WTC11 (cell line): Measurements from ENCODE around the gene ARHGAP29. TPM values are rescaled to one million over a fixed set of nuclear protein-coding genes. Genes with fewer than 3 reads are reported as not detected.

ENCODE experiments used
- ATAC-seq: fragments of 200-7000 bp; cut with Tn5 transposase; 2 replicates; pipeline ENCODE4 v1.10.0; 2021; ENCODE audit warnings: mild to moderate bottlenecking, moderate library complexity
- CTCF ChIA-PET: fragments of 300-600 bp; sonication (Branson Sonifier 250); formaldehyde crosslinking; loops from one replicate; lab custom pipeline; 2021; ENCODE audit warnings: antibody characterized with exemption; lab: Charles Lee
- POLR2A ChIA-PET: fragments of 350-600 bp; sonication (Branson Sonifier 250); formaldehyde crosslinking; loops from one replicate; lab custom pipeline; 2021; ENCODE audit warnings: antibody characterized with exemption; lab: Charles Lee
- DNase-seq: peaks from one replicate; pipeline ENCODE4 v3.0.0; 2021; ENCODE audit warnings: low spot score
- H3K27ac Mint-ChIP-seq: 2 replicates; pipeline ENCODE4 v1.8.0; 2021; ENCODE audit warnings: mixed read lengths
- H3K27me3 Mint-ChIP-seq: 2 replicates; pipeline ENCODE4 v1.8.0; 2021; ENCODE audit warnings: low read depth, mild to moderate bottlenecking, moderate library complexity, mixed read lengths
- H3K36me3 Mint-ChIP-seq: 2 replicates; pipeline ENCODE4 v1.8.0; 2021; ENCODE audit warnings: mixed read lengths
- H3K4me1 Mint-ChIP-seq: 2 replicates; pipeline ENCODE4 v1.8.0; 2022; ENCODE audit warnings: mixed read lengths
- H3K4me3 Mint-ChIP-seq: 2 replicates; pipeline ENCODE4 v1.8.0; 2021; ENCODE audit warnings: mild to moderate bottlenecking, moderate library complexity, mixed read lengths
- H3K9me3 Mint-ChIP-seq: 2 replicates; pipeline ENCODE4 v1.8.0; 2021; ENCODE audit warnings: mixed read lengths
- CBFB ChIP-seq: sonication (generic); formaldehyde crosslinking; IDR thresholded peaks from 2 replicates; pipeline ENCODE4 v1.8.1; 2022; ENCODE audit warnings: mild to moderate bottlenecking, low read depth, missing genetic modification reagents
- CREB1 ChIP-seq: sonication (generic); formaldehyde crosslinking; IDR thresholded peaks from 2 replicates; pipeline ENCODE4 v1.8.0; 2023; ENCODE audit warnings: mild to moderate bottlenecking, missing genetic modification reagents
- CREM ChIP-seq: sonication (generic); formaldehyde crosslinking; IDR thresholded peaks from 2 replicates; pipeline ENCODE4 v1.8.1; 2022; ENCODE audit warnings: mild to moderate bottlenecking, missing genetic modification reagents, moderate library complexity
- GABPB1 ChIP-seq: sonication (generic); formaldehyde crosslinking; IDR thresholded peaks from 2 replicates; pipeline ENCODE4 v1.8.1; 2023; ENCODE audit warnings: mild to moderate bottlenecking, missing genetic modification reagents
- GTF2I ChIP-seq: fragments of 250-450 bp; sonication (Bioruptor Pico); conservative IDR thresholded peaks from 2 replicates; pipeline ENCODE4 v1.4.0; 2021; ENCODE audit warnings: mild to moderate bottlenecking
- NFYB ChIP-seq: sonication (generic); formaldehyde crosslinking; conservative IDR thresholded peaks from 2 replicates; pipeline ENCODE4 v1.8.0; 2022; ENCODE audit warnings: low read depth, missing genetic modification reagents
- NR1H2 ChIP-seq: sonication (generic); formaldehyde crosslinking; IDR thresholded peaks from 2 replicates; pipeline ENCODE4 v1.9.0; 2021; ENCODE audit warnings: mild to moderate bottlenecking, moderate library complexity, missing genetic modification reagents
- NR2C2 ChIP-seq: sonication (generic); formaldehyde crosslinking; IDR thresholded peaks from 2 replicates; pipeline ENCODE4 v1.8.0; 2022; ENCODE audit warnings: mild to moderate bottlenecking, missing genetic modification reagents
- OVOL2 ChIP-seq: fragments of 250-450 bp; sonication (Bioruptor Pico); IDR thresholded peaks from 2 replicates; pipeline ENCODE4 v1.9.0; 2021; ENCODE audit warnings: mild to moderate bottlenecking, borderline replicate concordance
- SMAD4 ChIP-seq: sonication (generic); formaldehyde crosslinking; IDR thresholded peaks from 2 replicates; pipeline ENCODE4 v1.8.0; 2022; ENCODE audit warnings: mild to moderate bottlenecking, missing genetic modification reagents
- ZNF416 ChIP-seq: fragments of 250-450 bp; sonication (Bioruptor Pico); IDR thresholded peaks from 2 replicates; pipeline ENCODE4 v1.9.0; 2021; ENCODE audit warnings: mild to moderate bottlenecking, inconsistent platforms
- total RNA-seq: library from RNA; stranded (reverse); gene quantifications from 3 replicates; pipeline ENCODE4 v1.2.3, GENCODE V29; 2021
- TF ChIP-seq, protein P1 (sequence below): fragments of 250-450 bp; sonication (Bioruptor Pico); IDR thresholded peaks from 2 replicates; pipeline ENCODE4 v1.9.0; 2021; ENCODE audit warnings: mild to moderate bottlenecking
- TF ChIP-seq, protein P2 (sequence below): sonication (generic); formaldehyde crosslinking; IDR thresholded peaks from 2 replicates; pipeline ENCODE4 v1.8.1; 2022; ENCODE audit warnings: low read depth, missing genetic modification reagents, borderline replicate concordance
- TF ChIP-seq, protein P3 (sequence below): fragments of 250-450 bp; sonication (Bioruptor Pico); IDR thresholded peaks from 2 replicates; pipeline ENCODE4 v2.1.2; 2022; ENCODE audit warnings: mild to moderate bottlenecking, moderate library complexity
- TF ChIP-seq, protein P4 (sequence below): sonication (generic); formaldehyde crosslinking; IDR thresholded peaks from 2 replicates; pipeline ENCODE4 v1.8.1; 2022; ENCODE audit warnings: mild to moderate bottlenecking, missing genetic modification reagents, moderate library complexity, borderline replicate concordance
- TF ChIP-seq, protein P5 (sequence below): fragments of 250-450 bp; sonication (Bioruptor Pico); conservative IDR thresholded peaks from 2 replicates; pipeline ENCODE4 v1.9.0; 2021; ENCODE audit warnings: mild to moderate bottlenecking
- TF ChIP-seq, protein P6 (sequence below): sonication (generic); formaldehyde crosslinking; IDR thresholded peaks from 2 replicates; pipeline ENCODE4 v1.8.0; 2022; ENCODE audit warnings: mild to moderate bottlenecking, missing genetic modification reagents
- TF ChIP-seq, protein P7 (sequence below): sonication (generic); formaldehyde crosslinking; IDR thresholded peaks from 2 replicates; pipeline ENCODE4 v1.8.1; 2023; ENCODE audit warnings: mild to moderate bottlenecking, missing genetic modification reagents

Gene ARHGAP29
- total RNA-seq, 1 experiment from 2014 or later, result 6.6 TPM

DNA sequence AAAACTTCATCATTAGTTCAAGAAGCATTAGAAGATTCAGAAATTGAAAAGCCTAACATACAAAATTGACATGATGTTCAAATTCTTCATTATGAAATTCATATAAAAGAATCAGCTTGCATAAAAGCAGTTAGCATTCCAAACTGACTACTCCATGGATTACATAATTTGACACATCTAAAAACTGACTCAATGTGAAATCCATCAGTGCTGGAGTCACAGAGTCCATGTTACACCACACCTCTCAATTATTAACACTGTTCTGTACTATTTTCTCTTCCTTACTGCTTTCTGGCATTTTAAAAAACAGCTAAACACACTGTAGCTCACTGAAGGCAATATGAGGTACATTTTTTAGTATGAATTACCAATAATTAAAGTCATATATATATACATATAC lies 28.0 kb downstream of the ARHGAP29 start (continued):
- TF ChIP-seq, protein P1, sequence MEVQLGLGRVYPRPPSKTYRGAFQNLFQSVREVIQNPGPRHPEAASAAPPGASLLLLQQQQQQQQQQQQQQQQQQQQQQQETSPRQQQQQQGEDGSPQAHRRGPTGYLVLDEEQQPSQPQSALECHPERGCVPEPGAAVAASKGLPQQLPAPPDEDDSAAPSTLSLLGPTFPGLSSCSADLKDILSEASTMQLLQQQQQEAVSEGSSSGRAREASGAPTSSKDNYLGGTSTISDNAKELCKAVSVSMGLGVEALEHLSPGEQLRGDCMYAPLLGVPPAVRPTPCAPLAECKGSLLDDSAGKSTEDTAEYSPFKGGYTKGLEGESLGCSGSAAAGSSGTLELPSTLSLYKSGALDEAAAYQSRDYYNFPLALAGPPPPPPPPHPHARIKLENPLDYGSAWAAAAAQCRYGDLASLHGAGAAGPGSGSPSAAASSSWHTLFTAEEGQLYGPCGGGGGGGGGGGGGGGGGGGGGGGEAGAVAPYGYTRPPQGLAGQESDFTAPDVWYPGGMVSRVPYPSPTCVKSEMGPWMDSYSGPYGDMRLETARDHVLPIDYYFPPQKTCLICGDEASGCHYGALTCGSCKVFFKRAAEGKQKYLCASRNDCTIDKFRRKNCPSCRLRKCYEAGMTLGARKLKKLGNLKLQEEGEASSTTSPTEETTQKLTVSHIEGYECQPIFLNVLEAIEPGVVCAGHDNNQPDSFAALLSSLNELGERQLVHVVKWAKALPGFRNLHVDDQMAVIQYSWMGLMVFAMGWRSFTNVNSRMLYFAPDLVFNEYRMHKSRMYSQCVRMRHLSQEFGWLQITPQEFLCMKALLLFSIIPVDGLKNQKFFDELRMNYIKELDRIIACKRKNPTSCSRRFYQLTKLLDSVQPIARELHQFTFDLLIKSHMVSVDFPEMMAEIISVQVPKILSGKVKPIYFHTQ (CRISPR knock-in tag), result no peak
- no peak for TF ChIP-seq ZNF416 (CRISPR knock-in tag)

DNA sequence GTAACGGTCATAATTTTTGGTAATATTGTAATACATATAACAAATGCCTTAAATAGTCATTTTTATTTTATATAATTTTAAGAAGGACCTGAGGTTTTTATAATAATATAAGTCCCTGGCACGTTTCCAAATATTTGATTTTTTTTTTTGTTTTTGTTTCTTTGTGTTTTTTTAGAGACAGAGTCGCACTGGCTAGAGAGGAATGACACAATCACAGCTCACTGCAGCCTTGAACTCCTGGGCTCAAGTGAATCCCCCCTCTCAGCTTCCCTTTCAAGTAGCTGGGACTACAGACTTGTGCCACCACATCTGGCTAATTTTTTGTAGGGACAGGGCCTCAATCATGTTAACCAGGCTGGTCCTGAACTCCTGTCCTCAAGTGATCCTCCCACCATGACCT lies 29.7 kb downstream of the ARHGAP29 start:
- Mint-ChIP-seq H3K27me3 (no peaks in the 10 kb centered on the region), H3K27ac (no peak overlapping the region), H3K36me3 (0 out of 2 replicates have a peak, but pooled peaks cover 5% of the 10 kb centered on the region), H3K4me1 (no peaks in the 10 kb centered on the region), H3K4me3 (no peak overlapping the region), H3K9me3 (peaks cover 4% of the 10 kb centered on the region; the same call in 1 of the 2 replicates)
- DNase-seq, result no peak
- ChIA-PET POLR2A (no interaction called here), CTCF (no interaction called here)
- no peak for TF ChIP-seq OVOL2
- TF ChIP-seq, protein P2, sequence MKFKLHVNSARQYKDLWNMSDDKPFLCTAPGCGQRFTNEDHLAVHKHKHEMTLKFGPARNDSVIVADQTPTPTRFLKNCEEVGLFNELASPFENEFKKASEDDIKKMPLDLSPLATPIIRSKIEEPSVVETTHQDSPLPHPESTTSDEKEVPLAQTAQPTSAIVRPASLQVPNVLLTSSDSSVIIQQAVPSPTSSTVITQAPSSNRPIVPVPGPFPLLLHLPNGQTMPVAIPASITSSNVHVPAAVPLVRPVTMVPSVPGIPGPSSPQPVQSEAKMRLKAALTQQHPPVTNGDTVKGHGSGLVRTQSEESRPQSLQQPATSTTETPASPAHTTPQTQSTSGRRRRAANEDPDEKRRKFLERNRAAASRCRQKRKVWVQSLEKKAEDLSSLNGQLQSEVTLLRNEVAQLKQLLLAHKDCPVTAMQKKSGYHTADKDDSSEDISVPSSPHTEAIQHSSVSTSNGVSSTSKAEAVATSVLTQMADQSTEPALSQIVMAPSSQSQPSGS, result no peak
- TF ChIP-seq NR2C2 (CRISPR knock-in tag), result no peak
- TF ChIP-seq, protein P3, sequence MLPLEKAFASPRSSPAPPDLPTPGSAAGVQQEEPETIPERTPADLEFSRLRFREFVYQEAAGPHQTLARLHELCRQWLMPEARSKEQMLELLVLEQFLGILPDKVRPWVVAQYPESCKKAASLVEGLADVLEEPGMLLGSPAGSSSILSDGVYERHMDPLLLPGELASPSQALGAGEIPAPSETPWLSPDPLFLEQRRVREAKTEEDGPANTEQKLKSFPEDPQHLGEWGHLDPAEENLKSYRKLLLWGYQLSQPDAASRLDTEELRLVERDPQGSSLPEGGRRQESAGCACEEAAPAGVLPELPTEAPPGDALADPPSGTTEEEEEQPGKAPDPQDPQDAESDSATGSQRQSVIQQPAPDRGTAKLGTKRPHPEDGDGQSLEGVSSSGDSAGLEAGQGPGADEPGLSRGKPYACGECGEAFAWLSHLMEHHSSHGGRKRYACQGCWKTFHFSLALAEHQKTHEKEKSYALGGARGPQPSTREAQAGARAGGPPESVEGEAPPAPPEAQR (CRISPR knock-in tag), result no peak
- TF ChIP-seq CBFB, result no peak
- TF ChIP-seq, protein P4, sequence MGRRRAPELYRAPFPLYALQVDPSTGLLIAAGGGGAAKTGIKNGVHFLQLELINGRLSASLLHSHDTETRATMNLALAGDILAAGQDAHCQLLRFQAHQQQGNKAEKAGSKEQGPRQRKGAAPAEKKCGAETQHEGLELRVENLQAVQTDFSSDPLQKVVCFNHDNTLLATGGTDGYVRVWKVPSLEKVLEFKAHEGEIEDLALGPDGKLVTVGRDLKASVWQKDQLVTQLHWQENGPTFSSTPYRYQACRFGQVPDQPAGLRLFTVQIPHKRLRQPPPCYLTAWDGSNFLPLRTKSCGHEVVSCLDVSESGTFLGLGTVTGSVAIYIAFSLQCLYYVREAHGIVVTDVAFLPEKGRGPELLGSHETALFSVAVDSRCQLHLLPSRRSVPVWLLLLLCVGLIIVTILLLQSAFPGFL (CRISPR knock-in tag), result no peak
- no peak for TF ChIP-seq ZNF416 (CRISPR knock-in tag)
- TF ChIP-seq NR1H2 (CRISPR knock-in tag), result no peak
- TF ChIP-seq SMAD4, result no peak
- TF ChIP-seq, protein P5, sequence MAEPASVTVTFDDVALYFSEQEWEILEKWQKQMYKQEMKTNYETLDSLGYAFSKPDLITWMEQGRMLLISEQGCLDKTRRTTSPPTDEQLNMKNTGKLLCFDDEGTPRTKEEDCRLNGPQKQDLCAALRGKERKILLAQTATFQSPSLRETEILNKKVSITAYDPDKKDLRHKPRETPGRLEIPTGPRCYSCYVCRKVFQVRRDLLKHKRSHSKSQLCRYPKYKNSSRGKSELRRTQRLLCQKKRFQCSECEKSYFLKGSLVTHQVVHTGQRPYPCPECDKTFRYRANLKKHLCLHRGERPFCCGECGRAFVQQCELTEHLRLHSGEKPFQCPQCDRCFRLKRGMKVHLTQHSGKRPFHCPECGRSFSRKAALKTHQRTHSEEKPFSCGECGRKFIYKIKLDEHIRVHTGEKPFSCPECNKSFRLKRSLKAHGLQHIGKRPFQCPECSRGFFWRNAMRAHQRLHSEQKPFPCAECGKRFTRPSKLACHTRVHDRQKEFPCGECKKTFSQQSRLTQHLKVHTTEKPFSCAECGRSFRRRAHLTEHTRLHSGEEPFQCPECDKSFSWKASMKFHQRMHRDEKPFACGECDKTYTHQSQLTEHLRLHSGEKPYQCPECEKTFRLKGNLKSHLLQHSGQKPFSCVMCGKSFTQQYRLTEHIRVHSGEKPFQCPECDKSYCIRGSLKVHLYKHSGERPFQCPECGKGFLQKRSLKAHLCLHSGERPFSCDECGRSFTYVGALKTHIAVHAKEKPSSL (CRISPR knock-in tag), result no peak
- TF ChIP-seq GTF2I (CRISPR knock-in tag), result no peak
- no peak for TF ChIP-seq NFYB (CRISPR knock-in tag)
- TF ChIP-seq GABPB1, result no peak
- TF ChIP-seq CREB1 (CRISPR knock-in tag), result no peak
- no peak for TF ChIP-seq CREM (CRISPR knock-in tag)
- TF ChIP-seq, protein P6, sequence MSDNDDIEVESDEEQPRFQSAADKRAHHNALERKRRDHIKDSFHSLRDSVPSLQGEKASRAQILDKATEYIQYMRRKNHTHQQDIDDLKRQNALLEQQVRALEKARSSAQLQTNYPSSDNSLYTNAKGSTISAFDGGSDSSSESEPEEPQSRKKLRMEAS (CRISPR knock-in tag), result no peak
- TF ChIP-seq, protein P7, sequence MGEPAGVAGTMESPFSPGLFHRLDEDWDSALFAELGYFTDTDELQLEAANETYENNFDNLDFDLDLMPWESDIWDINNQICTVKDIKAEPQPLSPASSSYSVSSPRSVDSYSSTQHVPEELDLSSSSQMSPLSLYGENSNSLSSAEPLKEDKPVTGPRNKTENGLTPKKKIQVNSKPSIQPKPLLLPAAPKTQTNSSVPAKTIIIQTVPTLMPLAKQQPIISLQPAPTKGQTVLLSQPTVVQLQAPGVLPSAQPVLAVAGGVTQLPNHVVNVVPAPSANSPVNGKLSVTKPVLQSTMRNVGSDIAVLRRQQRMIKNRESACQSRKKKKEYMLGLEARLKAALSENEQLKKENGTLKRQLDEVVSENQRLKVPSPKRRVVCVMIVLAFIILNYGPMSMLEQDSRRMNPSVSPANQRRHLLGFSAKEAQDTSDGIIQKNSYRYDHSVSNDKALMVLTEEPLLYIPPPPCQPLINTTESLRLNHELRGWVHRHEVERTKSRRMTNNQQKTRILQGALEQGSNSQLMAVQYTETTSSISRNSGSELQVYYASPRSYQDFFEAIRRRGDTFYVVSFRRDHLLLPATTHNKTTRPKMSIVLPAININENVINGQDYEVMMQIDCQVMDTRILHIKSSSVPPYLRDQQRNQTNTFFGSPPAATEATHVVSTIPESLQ (CRISPR knock-in tag), result no peak
- no peak for ATAC-seq
